GM12865 (cell line): ENCODE results near the gene TCP11L1.

Experiments used
- DNase-seq: peaks from one replicate; pipeline ENCODE4 v3.0.0; 2010; ENCODE audit warnings: low read depth
- H3K4me3 ChIP-seq: 2 replicates; pipeline ENCODE4 v1.5.1; 2011; ENCODE audit warnings: mild to moderate bottlenecking, low read depth, low read length, control low read depth
- CTCF ChIP-seq: IDR thresholded peaks from 2 replicates; pipeline ENCODE4 v1.5.1; 2011; ENCODE audit warnings: low read length, control low read depth, low read depth, inconsistent platforms; ENCODE audit not compliant: insufficient read depth; ENCODE audit errors: missing control alignments

The TCP11L1 gene

GRCh38 chr11:33001751-33002542, 37.4 kb upstream of the TCP11L1 start:
- no peak for DNase-seq
- no peak overlapping the region for H3K4me3 ChIP-seq
- TF ChIP-seq CTCF: no peak

DNA sequence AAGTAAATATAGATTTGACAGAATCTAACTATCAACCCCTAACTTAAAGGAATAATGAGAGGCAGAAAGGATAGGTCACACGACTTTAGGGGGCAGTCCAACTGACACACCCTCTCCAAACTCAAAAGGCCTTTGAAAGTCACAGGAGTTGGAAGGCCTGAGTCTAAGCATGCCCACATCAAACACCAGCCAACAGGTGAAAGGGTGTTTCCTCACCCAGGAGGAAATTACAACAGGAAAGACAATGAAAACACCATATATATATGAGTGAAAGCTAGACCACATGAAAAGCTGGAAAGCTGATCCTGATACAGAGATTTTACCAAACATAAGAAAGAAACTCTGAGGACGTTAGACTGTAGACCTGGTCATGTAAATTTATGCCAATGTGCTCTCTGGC, 34.2 kb upstream of the TCP11L1 start:
- no peak for TF ChIP-seq CTCF
- no peak overlapping the region for H3K4me3 ChIP-seq
- peak; percentile 9 for DNase-seq

GRCh38 chr11:33006010-33006409, 33.4 kb upstream of the TCP11L1 start:
- H3K4me3 ChIP-seq: no peak overlapping the region
- no peak for TF ChIP-seq CTCF

GRCh38 chr11:33013755-33014154, 25.6 kb upstream of the TCP11L1 start:
- H3K4me3 ChIP-seq: no peak overlapping the region
- TF ChIP-seq CTCF: no peak
- DNase-seq: no peak

More at GRCh38 chr11:33006010-33006409, 33.4 kb upstream of the TCP11L1 start:
- no peak for DNase-seq

- H3K4me3 ChIP-seq: no peak within 1 kb of the TSS
- TF ChIP-seq CTCF: no peak
- peak; percentile 15 for DNase-seq
Measured at GRCh38 chr11:33015621-33016551, 23.5 kb upstream of the TCP11L1 start, which contains the start of gene DEPDC7. Gene DEPDC7, plus strand, starts transcription at chr11:33015878. Its CDS starts 78 bp downstream, at chr11:33015956.

- H3K4me3 ChIP-seq: no peak overlapping the region
- no peak for TF ChIP-seq CTCF
- DNase-seq: no peak
Measured at GRCh38 chr11:33016654-33017053, 22.7 kb upstream of the TCP11L1 start.
